GM12874 (cell line): ENCODE results near the gene RUNX2.

Experiments used
- TF ChIP-seq, protein P1 (sequence below): IDR thresholded peaks from 2 replicates; pipeline ENCODE4 v1.5.1; 2011; ENCODE audit warnings: low read depth, mild to moderate bottlenecking, control low read depth, low read length, moderate library complexity; ENCODE audit not compliant: insufficient read depth

Gene RUNX2

DNA sequence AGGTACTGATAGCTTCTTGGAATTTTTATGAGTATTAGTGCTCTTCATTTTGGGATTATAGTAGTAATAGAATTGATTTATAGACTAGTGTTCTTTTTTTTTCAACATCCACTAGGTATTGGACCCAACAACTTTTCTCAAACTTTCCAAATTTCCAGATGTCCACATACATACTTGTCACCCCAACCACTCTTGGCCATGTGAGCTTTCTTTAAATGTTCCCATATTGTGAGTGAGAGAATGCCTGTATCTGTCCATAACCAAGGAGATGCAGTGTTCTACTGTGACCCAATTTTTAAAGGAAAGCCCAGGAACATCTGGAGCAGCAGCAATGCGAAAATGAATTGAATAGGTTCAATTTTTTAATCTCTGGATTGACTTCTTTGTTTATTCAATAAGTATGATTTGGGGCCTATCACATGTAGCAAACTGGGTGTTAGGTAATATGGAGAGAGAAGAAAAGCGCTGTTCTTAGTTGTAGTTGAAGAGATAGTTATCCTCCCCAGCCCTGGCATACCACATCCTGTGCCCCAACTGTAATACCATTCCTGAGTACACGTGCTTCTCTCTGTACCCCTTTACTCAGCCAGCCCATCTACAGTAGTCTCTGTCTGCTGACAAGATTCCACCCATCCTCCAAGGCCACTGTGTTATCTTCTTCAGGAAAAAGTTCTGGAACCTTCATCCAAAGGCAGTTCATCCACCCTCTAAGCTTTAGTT, 166.4 kb downstream of the RUNX2 start:
- TF ChIP-seq, protein P1, sequence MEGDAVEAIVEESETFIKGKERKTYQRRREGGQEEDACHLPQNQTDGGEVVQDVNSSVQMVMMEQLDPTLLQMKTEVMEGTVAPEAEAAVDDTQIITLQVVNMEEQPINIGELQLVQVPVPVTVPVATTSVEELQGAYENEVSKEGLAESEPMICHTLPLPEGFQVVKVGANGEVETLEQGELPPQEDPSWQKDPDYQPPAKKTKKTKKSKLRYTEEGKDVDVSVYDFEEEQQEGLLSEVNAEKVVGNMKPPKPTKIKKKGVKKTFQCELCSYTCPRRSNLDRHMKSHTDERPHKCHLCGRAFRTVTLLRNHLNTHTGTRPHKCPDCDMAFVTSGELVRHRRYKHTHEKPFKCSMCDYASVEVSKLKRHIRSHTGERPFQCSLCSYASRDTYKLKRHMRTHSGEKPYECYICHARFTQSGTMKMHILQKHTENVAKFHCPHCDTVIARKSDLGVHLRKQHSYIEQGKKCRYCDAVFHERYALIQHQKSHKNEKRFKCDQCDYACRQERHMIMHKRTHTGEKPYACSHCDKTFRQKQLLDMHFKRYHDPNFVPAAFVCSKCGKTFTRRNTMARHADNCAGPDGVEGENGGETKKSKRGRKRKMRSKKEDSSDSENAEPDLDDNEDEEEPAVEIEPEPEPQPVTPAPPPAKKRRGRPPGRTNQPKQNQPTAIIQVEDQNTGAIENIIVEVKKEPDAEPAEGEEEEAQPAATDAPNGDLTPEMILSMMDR: no peak

DNA sequence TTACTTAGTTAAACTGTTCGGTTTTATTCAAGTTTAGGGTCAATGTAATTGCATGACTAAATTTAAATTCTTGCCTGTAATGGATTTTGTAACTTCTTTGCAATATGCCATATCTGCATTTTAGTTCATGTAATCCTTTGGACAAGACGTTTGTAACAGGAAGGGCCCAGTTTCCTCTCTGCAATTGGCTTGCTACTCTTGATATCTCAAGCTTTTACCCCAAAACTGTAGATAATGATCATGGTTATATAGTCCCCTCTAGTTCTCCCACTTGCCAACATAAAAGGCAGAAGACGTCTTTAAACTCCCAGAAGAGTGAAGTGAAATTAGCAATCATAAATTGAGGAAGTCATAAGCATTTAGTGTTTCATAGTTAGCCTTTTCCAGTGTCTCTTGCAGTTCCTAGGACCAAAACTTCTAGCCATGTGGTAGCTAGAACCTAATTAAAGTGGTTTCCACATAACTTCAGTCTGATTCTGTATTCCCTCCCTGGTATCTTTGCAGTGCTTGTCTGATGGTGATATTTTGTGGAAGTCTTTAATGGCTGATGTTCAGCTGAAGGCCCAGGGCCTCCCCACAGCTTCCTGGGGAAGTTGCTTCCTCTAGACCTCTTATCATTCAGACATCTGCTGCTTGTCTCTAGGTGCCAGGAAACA, 167.4 kb downstream of the RUNX2 start:
- TF ChIP-seq, protein P1: no peak

DNA sequence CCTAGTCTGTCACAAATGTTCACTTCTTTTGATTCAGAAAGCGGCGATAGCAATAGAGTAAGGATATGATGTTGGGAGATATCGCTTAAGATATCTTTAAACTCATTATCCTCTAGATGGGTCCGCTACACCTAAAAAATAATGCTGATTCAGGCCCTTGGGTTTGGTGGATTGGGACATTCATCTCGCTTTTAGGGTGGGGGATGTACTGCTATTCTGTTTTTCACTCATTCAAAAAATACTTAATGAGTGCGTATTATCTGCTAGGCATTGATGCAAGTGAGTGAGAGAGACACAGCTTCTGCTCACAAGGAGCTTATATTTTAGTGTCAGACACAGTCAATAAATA, 167.9 kb downstream of the RUNX2 start:
- TF ChIP-seq, protein P1: no peak

DNA sequence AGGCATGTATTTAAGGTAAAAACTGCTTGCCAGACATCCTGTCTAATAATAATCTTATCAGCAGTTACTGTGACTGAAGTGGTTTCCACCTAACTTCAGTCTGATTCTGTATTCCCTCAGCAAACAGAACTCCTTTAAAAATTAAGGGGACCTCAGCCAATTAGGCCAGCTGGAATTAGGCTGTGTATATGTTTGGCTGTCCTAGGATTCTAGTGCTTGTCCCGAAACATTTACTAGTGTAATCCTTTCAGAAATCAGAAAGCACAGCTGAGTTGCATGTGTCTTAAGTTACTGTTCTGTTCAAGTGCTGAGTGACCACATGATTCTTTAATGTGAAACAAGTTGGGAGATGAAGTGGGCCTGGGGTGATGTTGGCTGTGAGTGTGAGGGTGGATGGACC, 170.5 kb downstream of the RUNX2 start:
- TF ChIP-seq, protein P1: no peak

DNA sequence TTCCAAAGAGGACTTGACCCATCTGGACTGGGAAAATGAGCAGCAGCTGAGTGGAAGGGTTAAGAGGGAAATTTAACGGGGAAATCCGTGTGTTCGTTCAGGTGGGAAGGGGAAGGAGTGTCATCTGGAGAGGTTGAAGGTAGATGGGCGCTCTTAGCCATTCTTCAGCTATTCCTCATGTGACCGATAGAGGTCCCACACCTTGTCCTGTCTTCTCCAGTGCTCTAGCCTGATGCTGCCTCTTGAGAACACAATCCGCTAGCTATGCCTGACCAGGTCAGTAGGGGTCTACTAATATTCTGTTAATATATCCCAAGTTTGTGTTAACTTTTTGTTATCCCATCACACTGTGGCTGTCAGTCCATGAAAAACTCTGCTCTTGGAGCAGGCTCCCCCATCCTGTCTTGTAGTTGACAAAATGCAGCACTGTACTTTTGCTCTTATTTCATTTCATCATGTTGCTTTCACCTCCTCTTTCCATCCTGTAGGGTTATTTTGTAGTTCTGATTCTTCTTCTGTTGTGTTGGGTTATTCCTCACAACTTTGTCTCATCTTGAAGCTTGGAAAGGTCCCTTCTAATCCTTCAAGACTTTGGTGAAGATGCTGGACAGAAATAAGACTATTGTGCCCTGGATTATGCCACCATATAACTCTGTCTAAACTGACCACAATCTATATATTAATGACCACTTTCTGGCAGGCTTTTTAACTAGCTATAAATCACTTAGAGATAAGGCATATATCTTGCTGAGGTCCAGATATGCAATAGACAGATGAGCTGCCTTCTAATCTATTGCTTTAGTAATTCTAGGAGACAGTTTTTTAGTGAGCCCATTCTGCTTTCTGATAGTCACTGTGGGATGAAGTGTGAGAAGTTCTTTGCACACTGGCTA, 173.0 kb downstream of the RUNX2 start:
- TF ChIP-seq, protein P1: peak; percentile 70

DNA sequence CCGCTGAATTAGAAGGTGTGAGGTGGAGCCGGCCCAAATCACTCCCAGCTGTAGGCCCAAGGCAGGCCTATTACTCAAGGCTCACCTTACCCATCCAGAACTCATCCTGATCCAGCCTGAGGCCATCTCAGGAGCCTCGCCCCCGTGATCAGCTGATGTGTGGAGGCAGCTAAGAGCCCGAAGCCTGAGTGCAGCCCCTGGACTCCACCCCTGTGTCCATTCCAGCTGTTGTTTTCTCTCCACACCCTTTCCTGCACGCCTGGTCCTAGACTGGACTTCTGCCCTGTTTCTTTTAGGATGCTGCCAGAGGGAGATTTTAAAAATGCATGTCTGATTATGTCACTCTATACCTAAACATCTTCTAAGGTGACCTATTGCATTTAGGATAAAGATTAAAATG, 174.3 kb downstream of the RUNX2 start:
- TF ChIP-seq, protein P1: no peak

DNA sequence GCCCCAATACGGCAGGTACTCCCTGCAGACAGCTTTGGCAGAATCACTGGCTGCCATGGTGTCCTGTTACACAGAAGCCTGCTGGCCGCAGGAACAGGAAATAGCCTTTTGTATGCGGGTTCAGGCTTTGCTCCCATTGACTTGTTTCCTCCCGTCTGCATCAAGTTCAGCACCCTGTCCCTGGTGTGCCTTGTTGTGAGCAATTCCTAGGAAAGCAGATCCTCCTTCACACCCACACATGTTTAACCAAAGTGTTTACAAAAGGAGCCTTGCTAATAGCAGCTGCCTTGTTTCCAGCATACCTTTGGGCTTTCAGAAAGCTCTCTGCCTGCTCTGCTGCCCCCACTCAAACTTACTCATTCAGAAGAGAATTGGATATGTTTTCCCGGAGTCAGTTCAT, 176.8 kb downstream of the RUNX2 start:
- TF ChIP-seq, protein P1: no peak
